GM12874 (cell line): ENCODE data around the gene LMOD1.

Source experiments
- TF ChIP-seq, protein P1 (sequence below): IDR thresholded peaks from 2 replicates; pipeline ENCODE4 v1.5.1; 2011; ENCODE audit warnings: low read depth, mild to moderate bottlenecking, control low read depth, low read length, moderate library complexity; ENCODE audit not compliant: insufficient read depth

LMOD1 gene

GRCh38 chr1:201874672-201875071 lies 71.7 kb downstream of the LMOD1 start:
- TF ChIP-seq, protein P1, sequence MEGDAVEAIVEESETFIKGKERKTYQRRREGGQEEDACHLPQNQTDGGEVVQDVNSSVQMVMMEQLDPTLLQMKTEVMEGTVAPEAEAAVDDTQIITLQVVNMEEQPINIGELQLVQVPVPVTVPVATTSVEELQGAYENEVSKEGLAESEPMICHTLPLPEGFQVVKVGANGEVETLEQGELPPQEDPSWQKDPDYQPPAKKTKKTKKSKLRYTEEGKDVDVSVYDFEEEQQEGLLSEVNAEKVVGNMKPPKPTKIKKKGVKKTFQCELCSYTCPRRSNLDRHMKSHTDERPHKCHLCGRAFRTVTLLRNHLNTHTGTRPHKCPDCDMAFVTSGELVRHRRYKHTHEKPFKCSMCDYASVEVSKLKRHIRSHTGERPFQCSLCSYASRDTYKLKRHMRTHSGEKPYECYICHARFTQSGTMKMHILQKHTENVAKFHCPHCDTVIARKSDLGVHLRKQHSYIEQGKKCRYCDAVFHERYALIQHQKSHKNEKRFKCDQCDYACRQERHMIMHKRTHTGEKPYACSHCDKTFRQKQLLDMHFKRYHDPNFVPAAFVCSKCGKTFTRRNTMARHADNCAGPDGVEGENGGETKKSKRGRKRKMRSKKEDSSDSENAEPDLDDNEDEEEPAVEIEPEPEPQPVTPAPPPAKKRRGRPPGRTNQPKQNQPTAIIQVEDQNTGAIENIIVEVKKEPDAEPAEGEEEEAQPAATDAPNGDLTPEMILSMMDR, result no peak

GRCh38 chr1:201870397-201870796 lies 76.0 kb downstream of the LMOD1 start:
- TF ChIP-seq, protein P1, result no peak

- TF ChIP-seq, protein P1, result no peak
These were observed 84.9 kb downstream of the LMOD1 start for GRCh38 chr1:201861448-201861847.

- TF ChIP-seq, protein P1, result no peak
These were observed 86.9 kb downstream of the LMOD1 start for GRCh38 chr1:201859424-201859823.

- TF ChIP-seq, protein P1, result no peak
These were observed 94.4 kb downstream of the LMOD1 start for GRCh38 chr1:201851949-201852348.

- TF ChIP-seq, protein P1, result no peak
These were observed 96.3 kb downstream of the LMOD1 start for GRCh38 chr1:201850053-201850397.

GRCh38 chr1:201849372-201850052 lies 96.8 kb downstream of the LMOD1 start:
- TF ChIP-seq, protein P1, result no peak
